GM12865 (cell line): ENCODE measurements around the gene PHYKPL.
"Not testable (repeated sequence)": the region's sequence is repeated elsewhere in the genome, so short reads cannot be mapped to it uniquely, and the experiment has no call there.

Source experiments
- DNase-seq: peaks from one replicate; pipeline ENCODE4 v3.0.0; 2010; ENCODE audit warnings: low read depth
- H3K4me3 ChIP-seq: 2 replicates; pipeline ENCODE4 v1.5.1; 2011; ENCODE audit warnings: mild to moderate bottlenecking, low read depth, low read length, control low read depth
- CTCF ChIP-seq: IDR thresholded peaks from 2 replicates; pipeline ENCODE4 v1.5.1; 2011; ENCODE audit warnings: low read length, control low read depth, low read depth, inconsistent platforms; ENCODE audit not compliant: insufficient read depth; ENCODE audit errors: missing control alignments

Gene PHYKPL

DNA sequence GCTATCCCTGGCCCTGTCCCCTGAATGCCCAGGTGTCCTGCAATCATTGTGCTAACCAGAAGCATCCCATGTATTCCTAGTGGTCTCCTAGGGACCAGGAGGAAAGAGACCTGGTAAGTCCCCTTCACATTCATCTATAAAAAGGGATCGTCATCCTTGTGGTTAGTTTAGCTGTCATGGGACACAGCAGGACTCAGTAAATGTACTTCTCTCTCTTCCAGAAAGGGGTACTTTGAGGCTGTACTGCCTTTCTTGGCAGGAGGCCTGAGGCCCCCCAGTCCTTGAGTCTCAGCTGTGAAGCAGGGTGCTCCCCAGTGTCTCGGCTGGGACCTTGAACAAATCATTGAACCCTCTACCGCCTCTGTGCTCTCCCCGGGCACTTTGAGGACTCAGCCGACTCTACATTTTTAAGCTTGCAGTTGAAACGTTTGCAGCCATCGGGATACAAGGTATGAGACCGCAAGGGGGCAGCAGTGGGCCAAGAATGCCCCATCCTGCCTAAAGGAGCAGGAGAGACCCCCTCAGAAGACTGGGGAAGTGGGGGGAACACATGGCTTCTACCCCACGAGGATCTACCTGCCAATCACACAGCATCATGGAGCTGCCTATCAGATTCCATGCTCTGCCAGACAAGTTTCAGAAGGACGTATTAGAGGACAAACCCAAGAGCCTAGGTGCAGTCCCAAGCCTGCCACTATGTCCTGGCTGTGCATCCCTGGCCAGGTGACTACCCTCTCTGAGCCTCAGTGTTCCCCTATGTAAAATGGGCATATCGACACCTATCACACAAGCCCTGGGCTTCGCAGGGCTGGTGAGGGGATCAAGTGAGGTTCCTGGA, 2.4 kb upstream of the PHYKPL start:
- peak; percentile 80 for DNase-seq
- H3K4me3 ChIP-seq: no peak overlapping the region
- peak; percentile 78 for TF ChIP-seq CTCF

DNA sequence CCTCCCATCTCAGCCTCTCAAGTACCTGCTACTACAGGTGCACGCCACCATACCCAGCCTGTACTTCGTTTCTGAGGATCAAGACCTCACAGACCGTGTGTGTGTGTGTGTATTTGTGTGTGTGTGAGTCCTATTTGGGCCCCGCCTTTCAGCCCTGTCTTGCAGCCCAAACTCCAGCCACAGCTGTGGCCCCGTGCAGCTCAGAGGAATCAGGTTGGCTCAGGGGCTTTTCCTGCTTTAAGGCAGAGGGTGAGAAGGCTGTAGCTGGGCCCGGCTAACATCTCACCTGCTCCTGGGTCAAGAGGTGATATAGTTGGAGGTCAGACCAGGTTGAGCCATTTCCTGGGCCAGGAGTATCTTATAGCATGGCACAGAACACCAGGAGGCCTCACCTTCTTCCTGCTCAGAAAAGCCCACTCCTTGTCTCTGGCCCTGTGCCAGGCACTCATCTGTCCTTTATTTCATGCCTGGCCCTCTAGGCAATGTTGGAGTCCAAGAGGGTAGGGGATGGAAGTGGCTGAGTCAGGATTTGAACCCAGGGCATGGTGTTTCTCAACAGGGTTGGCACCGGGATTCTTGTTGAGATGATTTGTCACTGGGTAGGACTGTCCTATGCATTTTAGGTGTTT, 1.6 kb upstream of the PHYKPL start:
- DNase-seq: no peak
- no peak overlapping the region for H3K4me3 ChIP-seq
- TF ChIP-seq CTCF: no peak

DNA sequence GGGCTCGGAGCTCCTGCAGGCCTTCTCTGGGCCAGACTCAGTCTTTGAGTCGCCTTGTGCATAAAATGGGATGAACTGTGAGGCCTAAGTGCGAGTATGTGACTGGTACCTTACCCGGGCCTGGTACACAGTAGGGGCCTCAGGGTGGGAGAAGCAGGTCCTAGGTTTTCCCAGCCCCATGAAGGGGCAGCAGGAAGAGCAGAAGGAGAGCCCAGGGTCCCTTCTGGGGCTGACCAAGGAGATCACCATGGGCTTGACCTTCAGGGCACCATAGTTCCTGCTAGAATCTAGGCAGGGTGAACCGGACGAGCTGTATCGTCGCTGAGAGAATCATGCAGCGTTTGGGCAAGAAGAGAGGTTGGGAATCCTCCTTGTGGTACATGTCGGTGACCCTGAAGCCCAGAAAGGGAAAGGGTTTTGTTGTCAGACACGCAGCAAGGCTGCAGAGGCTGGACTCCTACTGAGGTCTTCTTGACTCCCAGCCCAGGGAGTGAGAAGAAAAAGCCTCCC, 373 bp upstream of the PHYKPL start:
- TF ChIP-seq CTCF: no peak
- no peak for DNase-seq
- H3K4me3 ChIP-seq: peak overlapping the region; percentile 79

DNA sequence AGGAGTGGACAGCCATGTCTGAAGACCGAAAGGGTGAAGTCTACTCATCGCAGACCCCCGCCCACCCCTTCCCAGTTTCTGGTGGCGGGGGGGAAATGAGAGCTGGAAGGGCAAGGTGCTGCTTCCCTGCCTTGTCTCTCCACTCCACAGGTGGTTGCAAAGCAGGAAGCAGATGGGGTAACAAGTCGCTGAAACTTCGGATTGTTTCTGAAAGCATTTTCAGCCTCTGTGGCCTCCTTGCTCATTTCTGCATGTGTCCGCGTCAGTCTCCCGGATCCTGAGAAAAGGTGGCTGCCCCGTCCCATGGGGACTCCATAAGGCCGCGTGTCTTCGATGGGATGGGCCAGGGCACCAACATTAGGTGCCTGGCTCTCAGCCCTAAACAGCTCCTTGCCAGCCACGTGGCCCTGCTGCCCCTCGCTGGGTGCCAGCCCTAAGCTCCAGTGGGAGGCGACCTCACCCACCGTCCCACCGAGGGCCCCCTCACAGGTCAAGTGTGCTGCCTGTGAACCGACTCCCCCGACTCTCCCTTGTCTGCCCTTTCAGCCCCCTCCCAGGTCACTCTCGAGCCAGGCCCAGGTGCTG, 971 bp downstream of the PHYKPL start:
- DNase-seq: no peak
- H3K4me3 ChIP-seq: peak overlapping the region; percentile 79
- TF ChIP-seq CTCF: no peak

DNA sequence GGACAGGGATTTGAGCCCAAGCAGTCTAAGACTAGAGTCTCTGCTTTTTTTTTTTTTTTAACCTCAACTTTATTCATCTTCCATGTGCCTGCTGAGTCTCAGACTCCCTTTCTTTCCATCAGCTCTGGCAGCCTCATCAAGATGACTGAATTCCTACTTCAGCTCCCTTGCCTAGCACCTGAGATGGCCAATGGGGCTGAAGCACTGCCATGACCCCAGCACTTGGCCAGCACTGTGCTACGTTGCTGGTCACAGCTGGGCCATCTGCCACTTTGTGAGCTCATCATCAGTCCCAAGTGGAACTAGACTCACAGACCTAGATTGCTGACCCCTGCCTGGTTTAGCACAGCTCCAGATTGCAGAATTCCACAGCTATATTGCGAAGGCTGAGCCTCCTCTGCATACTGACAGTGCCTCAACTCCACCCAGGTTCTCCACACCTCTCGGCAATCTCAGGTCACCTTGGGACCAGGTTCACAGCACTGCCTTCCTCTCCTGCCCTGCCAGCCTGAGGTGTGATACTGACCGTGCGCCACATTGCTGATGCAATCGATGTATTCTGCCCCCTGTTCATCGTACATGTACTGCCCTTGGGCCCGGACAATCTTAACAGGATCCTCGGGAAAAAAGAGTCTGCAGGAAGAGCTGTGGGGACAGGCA, 1.6 kb downstream of the PHYKPL start:
- no peak for DNase-seq
- TF ChIP-seq CTCF: no peak
- H3K4me3 ChIP-seq: peak overlapping the region; percentile 79

- no peak for TF ChIP-seq CTCF
- no peak overlapping the region for H3K4me3 ChIP-seq
- DNase-seq: no peak
Measured at GRCh38 chr5:178229861-178230260, 2.7 kb downstream of the PHYKPL start.

- not testable (repeated sequence) for H3K4me3 ChIP-seq, DNase-seq
Measured at GRCh38 chr5:178229111-178229510, 3.5 kb downstream of the PHYKPL start.
